Measurements from ENCODE around the gene PCED1B.
"Not testable (repeated sequence)": the region's sequence is repeated elsewhere in the genome, so short reads cannot be mapped to it uniquely, and the experiment has no call there.

Gene PCED1B

GRCh38 chr12:47052274-47052673 lies 27.1 kb upstream of the PCED1B start:
- no peaks in the 10 kb centered on the region for H3F3A ChIP-seq (ENCODE audit: insufficient read depth)
- no peaks in the 10 kb centered on the region for H3K79me2 ChIP-seq (ENCODE audit: insufficient read depth, low read length)
- H3K9ac ChIP-seq (ENCODE audit: low read length): no peak overlapping the region
- H2AFZ ChIP-seq (ENCODE audit: low read depth, low read length, severe bottlenecking): no peak overlapping the region
- H4K20me1 ChIP-seq (ENCODE audit: low read depth, low read length): no peaks in the 10 kb centered on the region
- no peaks in the 10 kb centered on the region for H3K27me3 ChIP-seq (ENCODE audit: low read length)
- H3K4me2 ChIP-seq (ENCODE audit: low read depth, low read length, poor library complexity, severe bottlenecking): no peak overlapping the region
- peaks cover 7% of the 10 kb centered on the region; the same call in 1 of the 2 replicates for H3K9me3 ChIP-seq (ENCODE audit: insufficient read depth, low read length)
- no peaks in the 10 kb centered on the region for H3K36me3 ChIP-seq (ENCODE audit: low read length)
- no peak overlapping the region for H3K4me3 ChIP-seq (ENCODE audit: insufficient read depth, low read length, poor library complexity, severe bottlenecking)
- H3K27ac ChIP-seq (ENCODE audit: low read depth, low read length): no peak overlapping the region
- no peak for TF ChIP-seq EZH2phosphoT487 (conservative IDR thresholded peaks at IDR 0.05; ENCODE audit: low read length)
- TF ChIP-seq CTCF (IDR thresholded peaks at IDR 0.05; ENCODE audit: insufficient read depth, low read length, poor library complexity, severe bottlenecking): no peak
- H3K9me2 ChIP-seq (replicated peaks; ENCODE audit: insufficient read depth, low read length): no peaks in the 10 kb centered on the region

- no peak for TF ChIP-seq EZH2phosphoT487 (conservative IDR thresholded peaks at IDR 0.05; ENCODE audit: low read length)
- no peak for TF ChIP-seq CTCF (IDR thresholded peaks at IDR 0.05; ENCODE audit: insufficient read depth, low read length, poor library complexity, severe bottlenecking)
- H3K9me2 ChIP-seq (replicated peaks; ENCODE audit: insufficient read depth, low read length): no peaks in the 10 kb centered on the region
- no peaks in the 10 kb centered on the region for H3K79me2 ChIP-seq (ENCODE audit: insufficient read depth, low read length)
- no peak overlapping the region for H3K27ac ChIP-seq (ENCODE audit: low read depth, low read length)
- no peaks in the 10 kb centered on the region for H3F3A ChIP-seq (ENCODE audit: insufficient read depth)
- H3K36me3 ChIP-seq (ENCODE audit: low read length): no peaks in the 10 kb centered on the region
- no peaks in the 10 kb centered on the region for H3K27me3 ChIP-seq (ENCODE audit: low read length)
- H3K4me3 ChIP-seq (ENCODE audit: insufficient read depth, low read length, poor library complexity, severe bottlenecking): no peak overlapping the region
- H2AFZ ChIP-seq (ENCODE audit: low read depth, low read length, severe bottlenecking): no peak overlapping the region
- no peak overlapping the region for H3K9ac ChIP-seq (ENCODE audit: low read length)
- H3K9me3 ChIP-seq (ENCODE audit: insufficient read depth, low read length): peaks cover 7% of the 10 kb centered on the region; the same call in 1 of the 2 replicates
- no peaks in the 10 kb centered on the region for H4K20me1 ChIP-seq (ENCODE audit: low read depth, low read length)
- no peak overlapping the region for H3K4me2 ChIP-seq (ENCODE audit: low read depth, low read length, poor library complexity, severe bottlenecking)
Measured at GRCh38 chr12:47053961-47054360, 25.5 kb upstream of the PCED1B start.

GRCh38 chr12:47054659-47055058 lies 24.8 kb upstream of the PCED1B start:
- H3F3A ChIP-seq (ENCODE audit: insufficient read depth): no peaks in the 10 kb centered on the region
- H3K9me3 ChIP-seq (ENCODE audit: insufficient read depth, low read length): peaks cover 7% of the 10 kb centered on the region; the same call in 1 of the 2 replicates
- no peak overlapping the region for H3K4me2 ChIP-seq (ENCODE audit: low read depth, low read length, poor library complexity, severe bottlenecking)
- no peak overlapping the region for H3K4me3 ChIP-seq (ENCODE audit: insufficient read depth, low read length, poor library complexity, severe bottlenecking)
- no peak for TF ChIP-seq EZH2phosphoT487 (conservative IDR thresholded peaks at IDR 0.05; ENCODE audit: low read length)
- no peak for TF ChIP-seq CTCF (IDR thresholded peaks at IDR 0.05; ENCODE audit: insufficient read depth, low read length, poor library complexity, severe bottlenecking)
- no peaks in the 10 kb centered on the region for H4K20me1 ChIP-seq (ENCODE audit: low read depth, low read length)
- no peaks in the 10 kb centered on the region for H3K79me2 ChIP-seq (ENCODE audit: insufficient read depth, low read length)
- H3K36me3 ChIP-seq (ENCODE audit: low read length): no peaks in the 10 kb centered on the region
- H3K27me3 ChIP-seq (ENCODE audit: low read length): no peaks in the 10 kb centered on the region
- H3K9ac ChIP-seq (ENCODE audit: low read length): no peak overlapping the region
- no peak overlapping the region for H2AFZ ChIP-seq (ENCODE audit: low read depth, low read length, severe bottlenecking)
- no peaks in the 10 kb centered on the region for H3K9me2 ChIP-seq (replicated peaks; ENCODE audit: insufficient read depth, low read length)
- H3K27ac ChIP-seq (ENCODE audit: low read depth, low read length): no peak overlapping the region

- not testable (repeated sequence) for H3K9ac ChIP-seq (ENCODE audit: low read length); H3K36me3 ChIP-seq (ENCODE audit: low read length); H3K9me2 ChIP-seq (replicated peaks; ENCODE audit: insufficient read depth, low read length); H3K79me2 ChIP-seq (ENCODE audit: insufficient read depth, low read length); H3K4me3 ChIP-seq (ENCODE audit: insufficient read depth, low read length, poor library complexity, severe bottlenecking); H3K27me3 ChIP-seq (ENCODE audit: low read length); H4K20me1 ChIP-seq (ENCODE audit: low read depth, low read length); H3K27ac ChIP-seq (ENCODE audit: low read depth, low read length); H3F3A ChIP-seq (ENCODE audit: insufficient read depth); H3K9me3 ChIP-seq (ENCODE audit: insufficient read depth, low read length); H3K4me2 ChIP-seq (ENCODE audit: low read depth, low read length, poor library complexity, severe bottlenecking); H2AFZ ChIP-seq (ENCODE audit: low read depth, low read length, severe bottlenecking)
Measured at GRCh38 chr12:47055856-47056255, 23.6 kb upstream of the PCED1B start.

GRCh38 chr12:47056944-47057343 lies 22.5 kb upstream of the PCED1B start:
- H3K27ac ChIP-seq (ENCODE audit: low read depth, low read length); H3F3A ChIP-seq (ENCODE audit: insufficient read depth); H4K20me1 ChIP-seq (ENCODE audit: low read depth, low read length); H2AFZ ChIP-seq (ENCODE audit: low read depth, low read length, severe bottlenecking); H3K4me3 ChIP-seq (ENCODE audit: insufficient read depth, low read length, poor library complexity, severe bottlenecking); H3K27me3 ChIP-seq (ENCODE audit: low read length); H3K4me2 ChIP-seq (ENCODE audit: low read depth, low read length, poor library complexity, severe bottlenecking); H3K9me3 ChIP-seq (ENCODE audit: insufficient read depth, low read length); H3K36me3 ChIP-seq (ENCODE audit: low read length); H3K79me2 ChIP-seq (ENCODE audit: insufficient read depth, low read length); H3K9me2 ChIP-seq (replicated peaks; ENCODE audit: insufficient read depth, low read length); H3K9ac ChIP-seq (ENCODE audit: low read length): not testable (repeated sequence)

- not testable (repeated sequence) for H3K27ac ChIP-seq (ENCODE audit: low read depth, low read length); H3K36me3 ChIP-seq (ENCODE audit: low read length); H3K27me3 ChIP-seq (ENCODE audit: low read length); H3K9me2 ChIP-seq (replicated peaks; ENCODE audit: insufficient read depth, low read length); H3K4me2 ChIP-seq (ENCODE audit: low read depth, low read length, poor library complexity, severe bottlenecking); H3F3A ChIP-seq (ENCODE audit: insufficient read depth); H4K20me1 ChIP-seq (ENCODE audit: low read depth, low read length); H3K9ac ChIP-seq (ENCODE audit: low read length); H2AFZ ChIP-seq (ENCODE audit: low read depth, low read length, severe bottlenecking); H3K79me2 ChIP-seq (ENCODE audit: insufficient read depth, low read length); H3K4me3 ChIP-seq (ENCODE audit: insufficient read depth, low read length, poor library complexity, severe bottlenecking); H3K9me3 ChIP-seq (ENCODE audit: insufficient read depth, low read length)
Measured at GRCh38 chr12:47058640-47059039, 20.8 kb upstream of the PCED1B start.
